SK-N-SH (cell line): ENCODE measurements around the gene CTSL.

ENCODE experiments used
- FOXM1 ChIP-seq: IDR thresholded peaks from 2 replicates; pipeline ENCODE4 v1.4.0; 2012; ENCODE audit warnings: low read depth, mild to moderate bottlenecking
- TF ChIP-seq, protein P1 (sequence below): IDR thresholded peaks from 2 replicates; pipeline ENCODE4 v1.6.1; 2012; ENCODE audit warnings: mild to moderate bottlenecking, low read depth, low read length, moderate library complexity
- TF ChIP-seq, protein P2 (sequence below): fragments of 200-600 bp; sonication (generic); IDR thresholded peaks from 2 replicates; pipeline ENCODE4 v1.6.1; 2017; ENCODE audit warnings: antibody characterized with exemption, mild to moderate bottlenecking, moderate library complexity
- TF ChIP-seq, protein P3 (sequence below): fragments of 150-350 bp; IDR thresholded peaks from 2 replicates; pipeline ENCODE4 v1.6.1; 2017; ENCODE audit warnings: antibody characterized with exemption, low read length, low read depth, borderline replicate concordance

DNA sequence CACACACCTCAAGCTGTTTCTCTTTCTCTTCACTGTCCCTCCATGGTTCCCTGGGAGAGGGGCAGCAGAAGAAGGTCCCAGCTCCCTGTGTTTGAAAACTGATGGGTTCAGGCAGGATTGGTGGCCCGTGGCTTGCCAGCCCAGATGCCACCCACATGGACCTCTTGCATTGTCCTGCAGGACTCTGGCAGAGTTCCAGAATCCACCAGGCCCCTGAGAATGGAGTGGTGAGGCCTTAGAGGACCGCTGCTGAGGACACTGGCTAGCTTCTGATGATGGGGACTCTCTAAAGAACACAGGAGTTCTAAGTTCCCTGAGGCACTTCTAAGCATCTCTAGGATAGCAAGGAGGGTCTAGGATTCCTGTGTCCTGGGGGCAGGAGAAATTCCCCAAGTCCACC, 24.8 kb downstream of the CTSL start:
- TF ChIP-seq, protein P1, sequence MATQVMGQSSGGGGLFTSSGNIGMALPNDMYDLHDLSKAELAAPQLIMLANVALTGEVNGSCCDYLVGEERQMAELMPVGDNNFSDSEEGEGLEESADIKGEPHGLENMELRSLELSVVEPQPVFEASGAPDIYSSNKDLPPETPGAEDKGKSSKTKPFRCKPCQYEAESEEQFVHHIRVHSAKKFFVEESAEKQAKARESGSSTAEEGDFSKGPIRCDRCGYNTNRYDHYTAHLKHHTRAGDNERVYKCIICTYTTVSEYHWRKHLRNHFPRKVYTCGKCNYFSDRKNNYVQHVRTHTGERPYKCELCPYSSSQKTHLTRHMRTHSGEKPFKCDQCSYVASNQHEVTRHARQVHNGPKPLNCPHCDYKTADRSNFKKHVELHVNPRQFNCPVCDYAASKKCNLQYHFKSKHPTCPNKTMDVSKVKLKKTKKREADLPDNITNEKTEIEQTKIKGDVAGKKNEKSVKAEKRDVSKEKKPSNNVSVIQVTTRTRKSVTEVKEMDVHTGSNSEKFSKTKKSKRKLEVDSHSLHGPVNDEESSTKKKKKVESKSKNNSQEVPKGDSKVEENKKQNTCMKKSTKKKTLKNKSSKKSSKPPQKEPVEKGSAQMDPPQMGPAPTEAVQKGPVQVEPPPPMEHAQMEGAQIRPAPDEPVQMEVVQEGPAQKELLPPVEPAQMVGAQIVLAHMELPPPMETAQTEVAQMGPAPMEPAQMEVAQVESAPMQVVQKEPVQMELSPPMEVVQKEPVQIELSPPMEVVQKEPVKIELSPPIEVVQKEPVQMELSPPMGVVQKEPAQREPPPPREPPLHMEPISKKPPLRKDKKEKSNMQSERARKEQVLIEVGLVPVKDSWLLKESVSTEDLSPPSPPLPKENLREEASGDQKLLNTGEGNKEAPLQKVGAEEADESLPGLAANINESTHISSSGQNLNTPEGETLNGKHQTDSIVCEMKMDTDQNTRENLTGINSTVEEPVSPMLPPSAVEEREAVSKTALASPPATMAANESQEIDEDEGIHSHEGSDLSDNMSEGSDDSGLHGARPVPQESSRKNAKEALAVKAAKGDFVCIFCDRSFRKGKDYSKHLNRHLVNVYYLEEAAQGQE = no peak
- TF ChIP-seq, protein P2, sequence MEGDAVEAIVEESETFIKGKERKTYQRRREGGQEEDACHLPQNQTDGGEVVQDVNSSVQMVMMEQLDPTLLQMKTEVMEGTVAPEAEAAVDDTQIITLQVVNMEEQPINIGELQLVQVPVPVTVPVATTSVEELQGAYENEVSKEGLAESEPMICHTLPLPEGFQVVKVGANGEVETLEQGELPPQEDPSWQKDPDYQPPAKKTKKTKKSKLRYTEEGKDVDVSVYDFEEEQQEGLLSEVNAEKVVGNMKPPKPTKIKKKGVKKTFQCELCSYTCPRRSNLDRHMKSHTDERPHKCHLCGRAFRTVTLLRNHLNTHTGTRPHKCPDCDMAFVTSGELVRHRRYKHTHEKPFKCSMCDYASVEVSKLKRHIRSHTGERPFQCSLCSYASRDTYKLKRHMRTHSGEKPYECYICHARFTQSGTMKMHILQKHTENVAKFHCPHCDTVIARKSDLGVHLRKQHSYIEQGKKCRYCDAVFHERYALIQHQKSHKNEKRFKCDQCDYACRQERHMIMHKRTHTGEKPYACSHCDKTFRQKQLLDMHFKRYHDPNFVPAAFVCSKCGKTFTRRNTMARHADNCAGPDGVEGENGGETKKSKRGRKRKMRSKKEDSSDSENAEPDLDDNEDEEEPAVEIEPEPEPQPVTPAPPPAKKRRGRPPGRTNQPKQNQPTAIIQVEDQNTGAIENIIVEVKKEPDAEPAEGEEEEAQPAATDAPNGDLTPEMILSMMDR = no peak
- TF ChIP-seq, protein P3, sequence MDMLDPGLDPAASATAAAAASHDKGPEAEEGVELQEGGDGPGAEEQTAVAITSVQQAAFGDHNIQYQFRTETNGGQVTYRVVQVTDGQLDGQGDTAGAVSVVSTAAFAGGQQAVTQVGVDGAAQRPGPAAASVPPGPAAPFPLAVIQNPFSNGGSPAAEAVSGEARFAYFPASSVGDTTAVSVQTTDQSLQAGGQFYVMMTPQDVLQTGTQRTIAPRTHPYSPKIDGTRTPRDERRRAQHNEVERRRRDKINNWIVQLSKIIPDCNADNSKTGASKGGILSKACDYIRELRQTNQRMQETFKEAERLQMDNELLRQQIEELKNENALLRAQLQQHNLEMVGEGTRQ = no peak
- no peak for TF ChIP-seq FOXM1
